Measurements from ENCODE around the gene DLL4.

DNA sequence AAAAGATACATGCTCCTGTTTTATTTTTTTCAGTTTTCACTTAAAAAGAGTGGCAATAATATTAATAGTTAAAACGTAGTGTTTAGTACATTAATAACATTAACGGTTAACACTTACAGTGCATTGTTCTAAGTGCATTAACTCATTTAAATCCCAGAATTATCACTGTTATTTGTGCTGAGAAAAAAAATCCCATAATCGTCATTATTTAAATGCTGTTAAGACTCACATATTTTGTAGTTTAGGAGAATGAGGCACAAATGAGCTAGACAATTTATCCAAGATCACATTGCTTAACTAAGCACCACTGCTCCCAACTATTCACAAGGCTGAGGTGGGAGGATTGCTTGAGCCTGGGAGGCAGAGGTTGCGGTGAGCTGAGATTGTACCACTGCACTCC lies 59.0 kb downstream of the DLL4 start:
- TF ChIP-seq, protein P1, sequence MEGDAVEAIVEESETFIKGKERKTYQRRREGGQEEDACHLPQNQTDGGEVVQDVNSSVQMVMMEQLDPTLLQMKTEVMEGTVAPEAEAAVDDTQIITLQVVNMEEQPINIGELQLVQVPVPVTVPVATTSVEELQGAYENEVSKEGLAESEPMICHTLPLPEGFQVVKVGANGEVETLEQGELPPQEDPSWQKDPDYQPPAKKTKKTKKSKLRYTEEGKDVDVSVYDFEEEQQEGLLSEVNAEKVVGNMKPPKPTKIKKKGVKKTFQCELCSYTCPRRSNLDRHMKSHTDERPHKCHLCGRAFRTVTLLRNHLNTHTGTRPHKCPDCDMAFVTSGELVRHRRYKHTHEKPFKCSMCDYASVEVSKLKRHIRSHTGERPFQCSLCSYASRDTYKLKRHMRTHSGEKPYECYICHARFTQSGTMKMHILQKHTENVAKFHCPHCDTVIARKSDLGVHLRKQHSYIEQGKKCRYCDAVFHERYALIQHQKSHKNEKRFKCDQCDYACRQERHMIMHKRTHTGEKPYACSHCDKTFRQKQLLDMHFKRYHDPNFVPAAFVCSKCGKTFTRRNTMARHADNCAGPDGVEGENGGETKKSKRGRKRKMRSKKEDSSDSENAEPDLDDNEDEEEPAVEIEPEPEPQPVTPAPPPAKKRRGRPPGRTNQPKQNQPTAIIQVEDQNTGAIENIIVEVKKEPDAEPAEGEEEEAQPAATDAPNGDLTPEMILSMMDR (IDR thresholded peaks at IDR 0.05): no peak
- TF ChIP-seq EP300 (IDR thresholded peaks at IDR 0.05): no peak

Measured in ovary (tissue), 3 donors.